Endothelial cell (in vitro differentiated cells): ENCODE results near the gene MOB3C. TPM values are rescaled to one million over a fixed set of nuclear protein-coding genes. Genes with fewer than 3 reads are reported as not detected.

ENCODE experiments used
- DNase-seq: peaks from one replicate; pipeline ENCODE4 v3.0.0; 2021; ENCODE audit warnings: low spot score
- H3K27ac Mint-ChIP-seq: one replicate; pipeline ENCODE4 v1.8.0; 2021; ENCODE audit warnings: mixed read lengths, inconsistent platforms; ENCODE audit not compliant: unreplicated experiment
- H3K27me3 Mint-ChIP-seq: one replicate; pipeline ENCODE4 v1.8.0; 2021; ENCODE audit warnings: mild to moderate bottlenecking, moderate library complexity, mixed read lengths, inconsistent platforms; ENCODE audit not compliant: unreplicated experiment
- H3K36me3 Mint-ChIP-seq: one replicate; pipeline ENCODE4 v1.8.0; 2021; ENCODE audit warnings: mild to moderate bottlenecking, low read depth, mixed read lengths, inconsistent platforms; ENCODE audit not compliant: unreplicated experiment
- H3K4me1 Mint-ChIP-seq: one replicate; pipeline ENCODE4 v1.8.0; 2021; ENCODE audit warnings: mild to moderate bottlenecking, mixed read lengths, inconsistent platforms; ENCODE audit not compliant: unreplicated experiment
- H3K4me3 Mint-ChIP-seq: one replicate; pipeline ENCODE4 v1.8.0; 2021; ENCODE audit warnings: mild to moderate bottlenecking, mixed read lengths, inconsistent platforms; ENCODE audit not compliant: unreplicated experiment
- H3K9me3 Mint-ChIP-seq: one replicate; pipeline ENCODE4 v1.8.0; 2021; ENCODE audit warnings: mixed read lengths, inconsistent platforms; ENCODE audit not compliant: unreplicated experiment
- CTCF ChIP-seq: fragments of 200-600 bp; sonication (generic); IDR thresholded peaks from one replicate; pipeline ENCODE4 v1.5.0; 2021; ENCODE audit warnings: antibody characterized with exemption; ENCODE audit not compliant: unreplicated experiment
- total RNA-seq: library from RNA; stranded (reverse); fragmentation: NEBNext Ultra II Directional; extraction: Animal tissue kit (Norgen Biotek cat#: 25700); gene quantifications from one replicate; pipeline ENCODE4 v1.2.1, GENCODE V29; 2021; ENCODE audit not compliant: unreplicated experiment

The MOB3C gene
- total RNA-seq, 1 donor from 2014 or later, result 80.7 TPM

DNA sequence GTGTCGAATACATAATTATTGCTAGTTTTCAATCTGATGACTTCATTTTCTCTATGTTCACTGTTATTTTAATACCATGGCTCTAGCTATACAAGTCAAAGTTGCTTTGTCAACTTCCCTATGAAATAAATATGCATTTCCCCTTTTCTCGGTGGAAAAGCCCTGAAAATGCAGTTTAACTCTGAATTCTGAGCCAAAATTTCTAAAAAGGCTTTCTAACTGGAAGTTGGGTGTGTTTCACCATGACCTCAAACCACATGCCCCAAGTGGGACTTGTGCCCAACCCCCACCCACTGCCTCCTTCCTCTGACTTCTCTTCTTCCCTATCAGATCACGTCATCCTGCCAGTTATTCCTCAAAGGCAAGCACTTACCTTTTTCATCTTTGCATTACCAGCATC is 21.5 kb downstream of the MOB3C start:
- peaks cover 34% of the 10 kb centered on the region for H3K36me3 Mint-ChIP-seq
- H3K4me1 Mint-ChIP-seq, result peaks cover 9% of the 10 kb centered on the region
- no peak overlapping the region for H3K27ac Mint-ChIP-seq
- no peaks in the 10 kb centered on the region for H3K9me3 Mint-ChIP-seq
- no peak for DNase-seq
- no peak for TF ChIP-seq CTCF
- H3K4me3 Mint-ChIP-seq, result no peak overlapping the region
- peaks cover 3% of the 10 kb centered on the region for H3K27me3 Mint-ChIP-seq

DNA sequence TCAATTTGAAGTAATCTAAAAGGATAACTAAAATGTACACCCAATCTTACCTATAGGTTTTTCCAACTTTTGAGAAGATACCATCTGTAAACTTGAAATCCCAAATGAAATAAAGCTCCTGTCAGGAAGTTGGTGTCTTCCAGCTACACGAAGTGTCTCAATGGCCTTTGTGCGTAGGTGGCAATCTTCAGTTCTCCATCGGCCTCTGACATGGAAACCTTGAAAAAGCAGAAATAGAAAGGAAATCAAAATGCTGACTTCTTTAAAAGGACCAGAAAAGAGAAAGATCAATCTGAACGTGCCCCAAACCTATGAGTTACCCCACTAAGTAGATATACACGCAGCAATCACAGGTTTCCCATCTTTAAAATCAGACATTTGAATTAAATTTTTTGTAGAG is 22.5 kb downstream of the MOB3C start:
- H3K36me3 Mint-ChIP-seq, result peaks cover 39% of the 10 kb centered on the region
- H3K4me3 Mint-ChIP-seq, result peak overlapping the region; percentile 26
- H3K9me3 Mint-ChIP-seq, result no peaks in the 10 kb centered on the region
- no peak for TF ChIP-seq CTCF
- no peak for DNase-seq
- peaks cover 1% of the 10 kb centered on the region for H3K27me3 Mint-ChIP-seq
- no peak overlapping the region for H3K27ac Mint-ChIP-seq
- H3K4me1 Mint-ChIP-seq, result peaks cover 5% of the 10 kb centered on the region

GRCh38 chr1:46592823-46593222 is 23.8 kb downstream of the MOB3C start:
- Mint-ChIP-seq H3K27me3 (peaks cover 1% of the 10 kb centered on the region), H3K4me3 (peak overlapping the region; percentile 68), H3K4me1 (peaks cover 3% of the 10 kb centered on the region), H3K36me3 (peaks cover 42% of the 10 kb centered on the region), H3K9me3 (no peaks in the 10 kb centered on the region), H3K27ac (no peak overlapping the region)
- no peak for TF ChIP-seq CTCF
- no peak for DNase-seq

GRCh38 chr1:46589529-46589928 is 27.1 kb downstream of the MOB3C start:
- Mint-ChIP-seq H3K36me3 (peaks cover 51% of the 10 kb centered on the region), H3K4me1 (peaks cover 3% of the 10 kb centered on the region), H3K9me3 (no peaks in the 10 kb centered on the region), H3K27me3 (peaks cover 3% of the 10 kb centered on the region), H3K4me3 (no peak overlapping the region), H3K27ac (no peak overlapping the region)
- TF ChIP-seq CTCF, result no peak
- no peak for DNase-seq

DNA sequence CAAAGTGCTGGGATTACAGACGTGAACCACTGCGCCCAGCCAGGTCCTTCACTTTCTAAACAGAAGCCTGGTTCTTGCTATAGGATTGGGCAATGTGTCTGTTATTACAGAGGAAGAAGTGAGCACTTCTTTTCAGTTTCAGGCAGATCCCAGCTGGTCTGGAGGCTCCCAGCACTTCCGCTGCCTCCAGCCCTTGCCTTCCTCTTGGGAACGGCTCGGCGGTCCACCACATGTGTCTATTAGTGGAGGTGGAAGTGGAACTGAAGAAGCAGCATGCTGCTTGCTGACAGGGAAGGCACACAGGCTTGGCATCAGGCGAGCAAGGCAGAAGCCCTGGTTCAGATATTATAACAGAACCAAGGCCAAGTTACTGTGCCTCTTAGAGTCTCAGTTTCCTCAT is 29.5 kb downstream of the MOB3C start:
- Mint-ChIP-seq H3K27me3 (peaks cover 1% of the 10 kb centered on the region), H3K27ac (no peak overlapping the region), H3K9me3 (no peaks in the 10 kb centered on the region), H3K4me3 (no peak overlapping the region), H3K4me1 (peaks cover 8% of the 10 kb centered on the region), H3K36me3 (peaks cover 53% of the 10 kb centered on the region)
- TF ChIP-seq CTCF, result no peak
- no peak for DNase-seq
